SK-N-MC (cell line): ENCODE data around the gene MMP17.

Experiments used
- EZH2 ChIP-seq: fragments of 200-600 bp; sonication (generic); IDR thresholded peaks from one replicate; pipeline ENCODE4 v1.6.1; 2017; ENCODE audit warnings: antibody characterized with exemption
- FOXP2 ChIP-seq: optimal IDR thresholded peaks from 2 replicates; pipeline ENCODE3; 2011; ENCODE audit warnings: mild to moderate bottlenecking, moderate library complexity; ENCODE audit not compliant: insufficient read depth; ENCODE audit errors: extremely low read length, control extremely low read depth

- TF ChIP-seq EZH2 (no peak), FOXP2 (no peak)
These were observed 65.6 kb downstream of the MMP17 start for GRCh38 chr12:131893605-131894312.
